Retinal pigment epithelial cell (primary cell): ENCODE data around the gene ZNF821.

Experiments
- DNase-seq: peaks from one replicate; pipeline ENCODE4 v3.0.0-alpha.2; 2010; ENCODE audit warnings: low read depth
- H3K4me3 ChIP-seq: 2 replicates; pipeline ENCODE4 v1.5.1; 2011; ENCODE audit warnings: mild to moderate bottlenecking, low read length, control low read depth, moderate library complexity
- TF ChIP-seq, protein P1 (sequence below): conservative IDR thresholded peaks from 2 replicates; pipeline ENCODE4 v1.5.1; 2011; ENCODE audit warnings: low read depth, low read length, control low read depth, inconsistent platforms

Gene ZNF821

DNA sequence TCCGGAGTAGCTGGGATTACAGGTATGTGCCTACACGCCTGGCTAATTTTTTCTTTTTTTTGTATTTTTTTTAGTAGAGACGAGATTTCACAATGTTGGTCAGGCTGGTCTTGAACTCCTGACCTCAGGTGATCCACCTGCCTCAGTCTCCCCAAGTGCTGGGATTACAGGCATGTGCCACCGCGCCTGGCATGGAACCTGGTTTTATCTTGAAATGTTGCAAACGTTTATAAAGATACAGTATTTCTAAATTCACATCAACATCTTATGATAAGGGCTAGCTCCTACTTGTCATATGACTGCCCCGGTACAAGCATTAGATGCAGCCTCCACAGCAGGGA, 9.9 kb upstream of the ZNF821 start:
- no peak for DNase-seq
- H3K4me3 ChIP-seq, result peak overlapping the region; percentile 94
- TF ChIP-seq, protein P1, sequence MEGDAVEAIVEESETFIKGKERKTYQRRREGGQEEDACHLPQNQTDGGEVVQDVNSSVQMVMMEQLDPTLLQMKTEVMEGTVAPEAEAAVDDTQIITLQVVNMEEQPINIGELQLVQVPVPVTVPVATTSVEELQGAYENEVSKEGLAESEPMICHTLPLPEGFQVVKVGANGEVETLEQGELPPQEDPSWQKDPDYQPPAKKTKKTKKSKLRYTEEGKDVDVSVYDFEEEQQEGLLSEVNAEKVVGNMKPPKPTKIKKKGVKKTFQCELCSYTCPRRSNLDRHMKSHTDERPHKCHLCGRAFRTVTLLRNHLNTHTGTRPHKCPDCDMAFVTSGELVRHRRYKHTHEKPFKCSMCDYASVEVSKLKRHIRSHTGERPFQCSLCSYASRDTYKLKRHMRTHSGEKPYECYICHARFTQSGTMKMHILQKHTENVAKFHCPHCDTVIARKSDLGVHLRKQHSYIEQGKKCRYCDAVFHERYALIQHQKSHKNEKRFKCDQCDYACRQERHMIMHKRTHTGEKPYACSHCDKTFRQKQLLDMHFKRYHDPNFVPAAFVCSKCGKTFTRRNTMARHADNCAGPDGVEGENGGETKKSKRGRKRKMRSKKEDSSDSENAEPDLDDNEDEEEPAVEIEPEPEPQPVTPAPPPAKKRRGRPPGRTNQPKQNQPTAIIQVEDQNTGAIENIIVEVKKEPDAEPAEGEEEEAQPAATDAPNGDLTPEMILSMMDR, result no peak

DNA sequence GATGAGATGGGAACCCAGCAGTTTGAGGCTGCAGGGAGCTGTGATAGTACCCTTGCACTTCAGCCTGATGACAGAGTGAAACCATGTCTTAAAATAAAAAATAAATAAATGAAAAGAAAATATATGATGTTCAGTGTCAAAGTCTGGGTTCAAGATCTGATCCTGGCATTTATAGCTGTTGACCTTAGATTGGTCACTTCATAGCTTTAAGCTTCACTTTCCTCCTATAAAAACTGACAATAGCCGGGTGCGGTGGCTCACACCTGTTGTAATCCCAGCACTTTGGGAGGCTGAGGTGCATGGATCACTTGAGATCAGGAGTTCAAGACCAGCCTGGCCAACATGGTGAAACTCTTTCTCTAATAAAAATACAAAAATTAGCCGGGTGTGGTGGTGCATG, 5.2 kb upstream of the ZNF821 start:
- no peak overlapping the region for H3K4me3 ChIP-seq
- TF ChIP-seq, protein P1, result no peak
- DNase-seq, result no peak

DNA sequence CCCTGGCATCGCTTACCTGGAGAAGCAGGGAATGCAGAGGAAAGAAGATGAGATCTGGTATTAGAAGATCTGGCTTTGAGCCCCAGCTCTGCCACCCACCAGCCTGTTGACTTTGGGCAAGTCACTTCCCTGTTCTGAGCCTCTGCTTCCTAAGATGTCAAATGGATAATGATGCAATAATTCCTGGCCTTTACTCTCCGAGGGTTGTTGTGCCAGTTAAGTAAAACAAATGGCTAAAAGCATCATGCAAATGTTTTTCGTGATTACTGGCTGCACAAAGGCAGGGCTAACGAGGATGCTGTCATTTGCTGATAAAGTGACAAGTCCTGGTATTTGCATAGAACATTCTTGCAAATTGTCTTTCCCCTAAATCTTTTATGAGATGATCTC, 1.3 kb upstream of the ZNF821 start:
- TF ChIP-seq, protein P1, result no peak
- H3K4me3 ChIP-seq, result no peak overlapping the region
- DNase-seq, result no peak

DNA sequence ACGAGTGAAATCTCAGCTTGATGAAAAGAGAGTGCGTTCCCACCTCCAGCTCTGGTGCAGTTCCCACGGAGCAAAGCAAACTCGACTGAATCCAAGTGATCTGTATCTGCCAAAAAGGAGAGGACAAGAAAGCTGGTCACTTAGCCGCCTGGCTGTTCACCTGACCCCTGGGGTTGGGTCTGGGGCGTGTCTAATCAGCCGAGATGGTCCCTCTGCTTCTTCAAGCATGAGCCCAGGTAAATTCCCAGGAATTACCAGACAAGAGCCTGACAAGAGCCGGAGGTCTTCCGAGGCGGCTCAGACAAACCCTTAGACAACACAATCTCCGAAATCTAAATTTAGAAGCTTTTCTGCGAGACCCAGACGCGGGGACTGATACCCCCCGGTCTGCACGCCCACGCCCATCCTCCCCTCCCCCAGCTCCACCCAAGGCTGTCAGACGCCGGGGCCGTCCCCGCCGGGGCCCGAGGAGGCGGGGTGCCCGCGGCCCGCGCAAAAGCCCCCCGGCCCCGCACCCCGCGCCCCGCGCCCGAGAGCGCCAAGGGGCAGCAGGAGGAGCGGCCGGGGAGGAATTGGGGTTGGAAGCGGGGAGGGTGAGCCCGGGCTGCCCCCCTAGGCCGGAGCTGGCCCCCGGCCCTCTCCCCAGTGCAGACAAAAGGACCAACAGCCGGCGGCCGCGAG, 674 bp downstream of the ZNF821 start:
- TF ChIP-seq, protein P1, result no peak
- peak overlapping the region; percentile 81 for H3K4me3 ChIP-seq
- DNase-seq, result no peak

DNA sequence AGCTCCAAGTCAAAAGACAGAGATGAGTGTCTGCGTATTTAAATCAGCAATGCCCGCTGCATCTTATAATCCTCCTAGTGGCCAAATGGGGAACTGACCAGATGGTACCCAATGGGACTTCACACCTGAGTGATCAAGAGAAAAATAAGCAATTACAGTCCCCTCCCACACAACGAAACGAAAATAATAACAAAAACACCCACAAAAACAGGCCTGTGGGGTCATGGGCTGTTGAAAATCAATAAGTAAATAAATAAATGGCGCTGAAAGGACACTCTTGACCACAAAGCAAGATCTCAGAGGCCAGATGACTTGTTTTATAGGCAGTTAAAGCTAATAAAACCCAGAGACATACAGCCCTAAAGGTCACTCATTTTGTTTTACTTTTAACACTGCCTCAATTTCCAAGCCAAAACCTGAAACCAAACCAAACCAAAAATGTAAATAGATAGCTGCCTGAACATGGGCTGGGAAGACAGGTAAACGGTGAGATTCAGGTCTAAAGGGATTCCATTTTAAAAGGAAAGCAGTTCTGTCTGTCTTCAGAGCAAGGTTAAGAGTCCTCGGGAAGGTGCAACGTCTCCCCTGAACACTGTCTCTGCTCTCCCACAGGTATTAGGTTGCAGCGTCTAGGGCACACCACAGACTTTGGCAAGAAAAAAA, 1.3 kb downstream of the ZNF821 start:
- DNase-seq, result peak; percentile 36
- TF ChIP-seq, protein P1, result peak; percentile 93
- H3K4me3 ChIP-seq, result peak overlapping the region; percentile 81

DNA sequence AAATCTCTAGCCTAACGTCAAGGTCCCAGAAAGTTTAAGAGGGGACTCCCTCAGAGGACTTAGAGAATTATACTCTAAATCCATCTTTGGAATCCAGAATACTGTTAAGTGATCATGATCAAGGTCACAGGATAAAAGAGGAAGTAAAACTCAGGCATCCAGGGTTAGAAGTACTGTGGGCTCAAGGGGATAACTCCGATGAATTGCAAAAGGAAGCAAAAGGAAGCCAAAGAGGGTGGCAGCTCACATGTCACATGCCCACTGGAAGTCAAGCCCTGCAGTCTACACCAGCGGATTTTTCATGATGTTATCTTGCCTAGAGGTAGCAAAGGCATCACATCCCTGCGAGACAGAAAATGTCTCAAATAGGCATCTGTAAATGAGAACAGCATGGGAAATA, 3.8 kb downstream of the ZNF821 start:
- no peak overlapping the region for H3K4me3 ChIP-seq
- TF ChIP-seq, protein P1, result no peak
- no peak for DNase-seq

DNA sequence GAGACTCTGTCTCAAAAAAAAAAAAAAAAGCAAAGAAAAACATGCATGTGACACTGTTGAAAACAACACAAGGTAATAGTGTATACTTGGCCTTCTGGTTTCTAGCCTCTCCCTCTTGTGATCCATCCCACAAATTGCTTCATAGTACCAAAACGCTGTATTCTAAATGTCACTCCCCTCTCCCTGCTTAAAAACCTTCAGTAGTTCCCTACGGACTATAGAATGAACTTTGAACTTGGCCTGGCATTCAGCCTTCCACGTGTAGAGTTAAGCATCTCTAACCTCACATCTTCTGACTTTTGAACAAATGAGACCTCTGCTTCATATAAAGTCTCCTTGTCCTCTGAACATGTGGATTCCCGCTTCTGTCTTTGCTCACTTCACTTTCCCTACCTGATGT, 5.1 kb downstream of the ZNF821 start:
- no peak overlapping the region for H3K4me3 ChIP-seq
- TF ChIP-seq, protein P1, result no peak
- no peak for DNase-seq
